Uterus (tissue), 2 donors: ENCODE measurements around the gene CIDEB.

Experiments used
- POLR2A ChIP-seq, 2 donors: fragments of 450-650 bp; IDR thresholded peaks; one replicate each; pipeline ENCODE4 v1.6.1; 2016; ENCODE audit warnings: antibody characterized with exemption in 2 of 2, mild to moderate bottlenecking in 1 of 2, moderate library complexity in 1 of 2
- TF ChIP-seq, protein P1 (sequence below), 4 experiments: fragments of 200-600 bp in 2 of 4; fragments of 450-650 bp in 2 of 4; sonication (generic) in 2 of 4; IDR thresholded peaks; one replicate each; pipeline ENCODE4 v1.5.1; 2016 to 2019; ENCODE audit warnings: antibody characterized with exemption in 4 of 4, mild to moderate bottlenecking in 2 of 4, moderate library complexity in 1 of 4

DNA sequence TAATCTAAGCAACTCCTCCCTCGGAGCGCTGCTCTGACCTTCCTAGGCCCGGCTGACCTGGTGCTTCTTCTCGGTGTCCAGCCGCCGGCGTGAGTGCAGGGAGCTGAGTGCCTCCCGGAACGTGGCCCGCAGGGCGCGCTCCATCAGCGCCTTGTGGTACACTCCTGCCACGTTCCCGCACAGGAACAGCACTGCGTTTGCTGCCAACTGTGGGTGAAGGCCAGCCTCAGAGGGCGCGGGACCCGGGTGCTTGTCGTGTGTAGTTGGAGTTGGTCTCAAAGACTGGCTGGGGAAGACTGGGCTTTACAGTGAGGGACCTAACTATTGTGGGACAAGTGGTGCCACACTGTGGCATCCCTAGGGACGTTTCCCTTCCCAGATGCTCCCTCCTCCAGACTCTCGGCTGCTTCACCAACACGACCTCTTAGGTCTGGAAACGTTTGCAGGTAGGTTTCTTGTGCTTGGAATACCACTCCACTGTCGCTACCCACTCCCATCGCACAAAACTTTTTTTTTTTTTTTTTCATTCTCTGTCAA is 24.0 kb upstream of the CIDEB start:
- TF ChIP-seq, protein P1, sequence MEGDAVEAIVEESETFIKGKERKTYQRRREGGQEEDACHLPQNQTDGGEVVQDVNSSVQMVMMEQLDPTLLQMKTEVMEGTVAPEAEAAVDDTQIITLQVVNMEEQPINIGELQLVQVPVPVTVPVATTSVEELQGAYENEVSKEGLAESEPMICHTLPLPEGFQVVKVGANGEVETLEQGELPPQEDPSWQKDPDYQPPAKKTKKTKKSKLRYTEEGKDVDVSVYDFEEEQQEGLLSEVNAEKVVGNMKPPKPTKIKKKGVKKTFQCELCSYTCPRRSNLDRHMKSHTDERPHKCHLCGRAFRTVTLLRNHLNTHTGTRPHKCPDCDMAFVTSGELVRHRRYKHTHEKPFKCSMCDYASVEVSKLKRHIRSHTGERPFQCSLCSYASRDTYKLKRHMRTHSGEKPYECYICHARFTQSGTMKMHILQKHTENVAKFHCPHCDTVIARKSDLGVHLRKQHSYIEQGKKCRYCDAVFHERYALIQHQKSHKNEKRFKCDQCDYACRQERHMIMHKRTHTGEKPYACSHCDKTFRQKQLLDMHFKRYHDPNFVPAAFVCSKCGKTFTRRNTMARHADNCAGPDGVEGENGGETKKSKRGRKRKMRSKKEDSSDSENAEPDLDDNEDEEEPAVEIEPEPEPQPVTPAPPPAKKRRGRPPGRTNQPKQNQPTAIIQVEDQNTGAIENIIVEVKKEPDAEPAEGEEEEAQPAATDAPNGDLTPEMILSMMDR (IDR thresholded peaks at IDR 0.05): no peak
- TF ChIP-seq POLR2A (IDR thresholded peaks at IDR 0.05): no peak
